ENCODE results near the gene EID3. TPM values are rescaled to one million over a fixed set of nuclear protein-coding genes. Genes with fewer than 3 reads are reported as not detected.

EID3 gene
- total RNA-seq, 4 donors from 2014 or later: 6.2 to 24.9 (median 15.0) TPM

DNA sequence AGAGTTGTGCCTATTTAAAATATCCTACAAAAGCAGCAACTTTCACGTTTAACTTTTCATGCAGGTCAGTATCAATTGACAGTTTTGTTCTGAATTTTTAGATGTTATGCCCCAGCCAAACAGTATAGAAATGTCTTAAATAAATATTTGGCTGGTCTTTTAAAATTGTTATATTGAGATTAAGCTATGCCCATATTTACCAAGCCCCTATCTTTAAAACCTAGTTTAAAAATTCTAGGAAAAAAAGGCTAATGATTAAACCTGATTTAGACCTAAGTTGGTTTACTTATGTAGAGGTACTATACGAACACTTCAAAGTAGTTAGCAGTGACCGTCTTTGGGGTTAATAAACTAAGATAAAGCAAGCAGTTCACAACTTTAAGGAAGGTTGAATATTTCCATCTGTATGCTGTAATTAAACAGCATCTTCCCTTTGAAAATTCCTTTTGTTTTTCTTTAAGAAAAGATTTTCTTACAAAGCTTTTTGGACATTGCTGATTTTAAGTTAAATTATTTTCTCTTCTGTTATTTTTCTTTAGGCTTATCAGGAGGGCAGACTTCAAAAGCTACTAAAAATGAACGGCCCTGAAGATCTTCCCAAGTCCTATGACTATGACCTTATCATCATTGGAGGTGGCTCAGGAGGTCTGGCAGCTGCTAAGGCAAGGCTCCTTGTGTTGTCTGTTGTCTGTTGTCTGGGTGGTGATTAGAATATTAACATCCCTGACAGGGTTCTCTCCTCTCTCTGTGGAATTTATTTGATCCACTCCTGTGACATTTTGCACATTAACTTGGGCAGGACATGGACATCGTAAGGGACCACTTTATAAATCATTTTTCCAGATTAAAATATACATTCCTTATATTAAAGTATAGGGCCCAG lies 7.5 kb downstream of the EID3 start:
- no peak for TF ChIP-seq POLR2A (IDR thresholded peaks at IDR 0.05)
- TF ChIP-seq POLR2AphosphoS5 (IDR thresholded peaks at IDR 0.05): no peak
- TF ChIP-seq EP300 (IDR thresholded peaks at IDR 0.05): no peak
- no peak for TF ChIP-seq CTCF (IDR thresholded peaks at IDR 0.05)
- ATAC-seq: no peak
- H3K27me3 ChIP-seq: no peaks in the 10 kb centered on the region
- WGBS, 2 donors (ENCODE audit: low coverage in 1 of 2): 69 to 80% methylated on average over 5 of the region's 5 CpGs
- no peaks in the 10 kb centered on the region for H3K9me3 ChIP-seq
- peaks cover 0 to 62% of the 10 kb centered on the region in 2 donors for H3K36me3 ChIP-seq
- H3K4me1 ChIP-seq: peaks cover 5 to 33% (median 8%) of the 10 kb centered on the region in 3 donors
- no peak overlapping the region for H3K27ac ChIP-seq
- H3K4me3 ChIP-seq: no peak overlapping the region

DNA sequence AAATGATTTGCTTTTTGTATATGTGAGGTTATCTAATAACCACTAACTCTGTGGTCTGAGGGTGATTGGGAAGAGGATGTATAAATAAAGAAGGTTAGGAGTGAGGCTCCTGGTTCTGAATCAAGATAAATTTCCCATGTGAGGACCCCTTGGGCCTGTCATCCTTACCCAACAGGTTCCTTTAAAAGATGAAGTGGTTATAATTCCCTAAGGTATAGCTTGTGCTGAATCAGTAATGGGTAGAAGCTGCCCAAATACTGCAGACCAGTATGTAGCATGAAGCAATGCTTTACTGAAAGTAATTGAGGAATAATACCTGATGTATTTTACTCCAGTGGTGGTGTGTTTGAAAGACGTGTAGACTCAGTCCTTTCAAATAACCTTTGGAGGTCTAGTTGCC lies 8.7 kb downstream of the EID3 start:
- no peak overlapping the region for H3K27ac ChIP-seq
- 67% methylated on average over 1 of the region's 1 CpG for WGBS, 2 donors (ENCODE audit: low coverage in 1 of 2)
- no peaks in the 10 kb centered on the region for H3K27me3 ChIP-seq
- no peak for ATAC-seq
- TF ChIP-seq POLR2A (IDR thresholded peaks at IDR 0.05) (no peak), CTCF (IDR thresholded peaks at IDR 0.05) (no peak), POLR2AphosphoS5 (IDR thresholded peaks at IDR 0.05) (no peak), EP300 (IDR thresholded peaks at IDR 0.05) (no peak)
- H3K4me3 ChIP-seq: no peak overlapping the region
- H3K36me3 ChIP-seq: peaks cover 0 to 74% of the 10 kb centered on the region in 2 donors
- no peaks in the 10 kb centered on the region for H3K9me3 ChIP-seq
- H3K4me1 ChIP-seq: peaks cover 0 to 21% (median 4%) of the 10 kb centered on the region in 3 donors

DNA sequence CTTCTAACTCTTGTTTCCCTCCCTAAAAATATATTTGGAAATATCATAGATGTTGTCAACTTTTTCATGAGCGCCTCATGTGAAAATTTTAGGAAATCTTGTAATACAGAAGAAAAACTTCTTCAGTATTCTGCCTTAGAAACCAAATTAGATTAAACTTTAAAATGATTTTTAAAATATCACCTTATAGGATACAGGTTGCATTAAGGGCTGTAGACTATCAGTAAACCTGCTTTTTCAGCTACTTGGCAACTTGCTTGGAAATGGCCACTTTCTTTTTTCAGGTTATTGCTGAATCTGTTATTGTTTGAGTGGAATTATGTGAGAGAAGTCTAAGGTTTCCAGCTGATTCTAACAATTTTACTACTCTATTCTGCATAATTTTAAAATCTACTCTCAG lies 9.1 kb downstream of the EID3 start:
- H3K4me1 ChIP-seq: peaks cover 0 to 16% (median 0%) of the 10 kb centered on the region in 3 donors
- no peaks in the 10 kb centered on the region for H3K27me3 ChIP-seq
- peaks cover 0 to 78% of the 10 kb centered on the region in 2 donors for H3K36me3 ChIP-seq
- WGBS, 2 donors (ENCODE audit: low coverage in 1 of 2): 88 to 100% methylated on average over 1 of the region's 1 CpG
- H3K27ac ChIP-seq: no peak overlapping the region
- no peaks in the 10 kb centered on the region for H3K9me3 ChIP-seq
- TF ChIP-seq POLR2A (IDR thresholded peaks at IDR 0.05) (no peak), EP300 (IDR thresholded peaks at IDR 0.05) (no peak), CTCF (IDR thresholded peaks at IDR 0.05) (no peak), POLR2AphosphoS5 (IDR thresholded peaks at IDR 0.05) (no peak)
- ATAC-seq: no peak
- no peak overlapping the region for H3K4me3 ChIP-seq

- Histone ChIP-seq H3K4me3 (no peak overlapping the region), H3K4me1 (peaks cover 0 to 11% (median 0%) of the 10 kb centered on the region in 3 donors), H3K36me3 (peaks cover 1 to 89% of the 10 kb centered on the region in 2 donors), H3K27ac (no peak overlapping the region), H3K9me3 (no peaks in the 10 kb centered on the region), H3K27me3 (no peaks in the 10 kb centered on the region)
- TF ChIP-seq POLR2A (IDR thresholded peaks at IDR 0.05) (no peak), POLR2AphosphoS5 (IDR thresholded peaks at IDR 0.05) (no peak), CTCF (IDR thresholded peaks at IDR 0.05) (no peak), EP300 (IDR thresholded peaks at IDR 0.05) (no peak)
- ATAC-seq: no peak
- 42 to 57% methylated on average over 4 of the region's 4 CpGs for WGBS, 2 donors (ENCODE audit: low coverage in 1 of 2)
Observed at GRCh38 chr12:104313568-104314241, 10.2 kb downstream of the EID3 start.
